Gastroesophageal sphincter (tissue), 4 donors: Measurements from ENCODE around the gene PRDM2. TPM values are rescaled to one million over a fixed set of nuclear protein-coding genes. Genes with fewer than 3 reads are reported as not detected.

Experiments used
- ATAC-seq: fragments of 150-250 bp; one replicate; pipeline ENCODE4 v1.9.1; 2016; ENCODE audit warnings: mild to moderate bottlenecking, moderate library complexity
- H3K27ac ChIP-seq, 4 donors: fragments of 200-600 bp; sonication (generic) in 3 of 4; 1 replicate in 3 of 4; 2 replicates in 1 of 4; pipeline ENCODE4 v1.5.1; 2016 to 2019
- H3K27me3 ChIP-seq: fragments of 200-600 bp; sonication (generic); one replicate; pipeline ENCODE4 v1.5.1; 2019
- H3K36me3 ChIP-seq, 2 donors: fragments of 200-600 bp; sonication (generic); one replicate each; pipeline ENCODE4 v1.5.1; 2019; ENCODE audit warnings: control low read depth in 1 of 2
- H3K4me1 ChIP-seq, 3 donors: fragments of 200-600 bp; sonication (generic); 1 replicate in 2 of 3; 2 replicates in 1 of 3; pipeline ENCODE4 v1.5.1; 2016 to 2019; ENCODE audit warnings: control low read depth in 2 of 3
- H3K4me3 ChIP-seq, 2 donors: fragments of 200-600 bp; sonication (generic); one replicate each; pipeline ENCODE4 v1.5.1; 2019; ENCODE audit warnings: mild to moderate bottlenecking in 1 of 2, moderate library complexity in 1 of 2
- H3K9me3 ChIP-seq, 3 donors: fragments of 200-600 bp; sonication (generic); one replicate each; pipeline ENCODE4 v1.5.1; 2017 to 2019; ENCODE audit warnings: control low read depth in 2 of 3
- EP300 ChIP-seq: sonication (generic); formaldehyde crosslinking; IDR thresholded peaks from one replicate; pipeline ENCODE4 v1.6.1; 2017; ENCODE audit warnings: antibody characterized with exemption, mild to moderate bottlenecking
- POLR2A ChIP-seq, 2 donors: fragments of 450-650 bp; IDR thresholded peaks; one replicate each; pipeline ENCODE4 v1.6.1; 2017; ENCODE audit warnings: antibody characterized with exemption in 2 of 2, mild to moderate bottlenecking in 2 of 2, moderate library complexity in 1 of 2
- POLR2AphosphoS5 ChIP-seq: sonication (generic); formaldehyde crosslinking; IDR thresholded peaks from one replicate; pipeline ENCODE4 v1.6.1; 2017; ENCODE audit warnings: antibody characterized with exemption
- WGBS, 2 donors: methylation state at CpG; one replicate each; pipeline ENCODE4 v1.1.5; 2018; ENCODE audit warnings: low coverage in 1 of 2; 5-methylcytosine and 5-hydroxymethylcytosine counted together
- small RNA-seq, 4 donors: library from RNA; depleted of rRNA; stranded (forward); fragments of <200 nt; gene quantifications; one replicate each; pipeline ENCODE3, GENCODE V24; 2016
- total RNA-seq, 4 donors: library from RNA; depleted of rRNA; stranded (reverse); fragments of >200 nt; gene quantifications; one replicate each; pipeline ENCODE4 v1.1.0, GENCODE V29; 2016
- TF ChIP-seq, protein P1 (sequence below), 4 experiments: fragments of 200-600 bp in 2 of 4; fragments of 450-650 bp in 2 of 4; sonication (generic) in 1 of 4; IDR thresholded peaks; one replicate each; pipeline ENCODE4 v1.5.1; 2017 to 2019; ENCODE audit warnings: antibody characterized with exemption in 4 of 4, mild to moderate bottlenecking in 2 of 4, moderate library complexity in 2 of 4

Gene PRDM2
- total RNA-seq, 4 donors from 2014 or later: 23.7 to 55.6 (median 43.0) TPM

DNA sequence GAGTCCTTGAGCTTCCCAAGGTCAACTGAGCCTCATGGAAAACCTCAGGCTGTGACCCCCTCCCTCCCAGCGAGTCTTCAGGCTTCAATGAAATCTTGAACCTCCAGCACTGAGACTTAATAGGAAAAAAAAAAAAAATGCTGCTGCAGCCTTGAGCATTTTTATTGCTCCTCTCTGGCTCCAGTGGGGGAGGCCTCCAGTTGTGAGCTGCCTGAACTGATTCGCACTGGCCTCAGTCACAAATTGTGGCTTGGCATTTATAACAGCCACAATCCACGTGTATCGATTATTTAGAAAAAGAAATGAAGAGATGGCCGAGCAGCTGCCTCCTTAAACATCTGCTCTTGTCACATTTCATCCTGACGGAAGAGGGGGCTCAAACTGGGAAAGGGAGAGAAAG, 173.0 kb downstream of the PRDM2 start:
- Histone ChIP-seq H3K4me1 (no peaks in the 10 kb centered on the region), H3K4me3 (no peak overlapping the region), H3K27me3 (no peaks in the 10 kb centered on the region), H3K36me3 (no peaks in the 10 kb centered on the region), H3K27ac (no peak overlapping the region), H3K9me3 (no peaks in the 10 kb centered on the region)
- 57 to 71% methylated on average over 3 to 5 of the region's 6 CpGs for WGBS, 2 donors
- ATAC-seq: no peak
- TF ChIP-seq POLR2A (IDR thresholded peaks at IDR 0.05) (no peak), EP300 (no peak), POLR2AphosphoS5 (no peak)
- TF ChIP-seq, protein P1, sequence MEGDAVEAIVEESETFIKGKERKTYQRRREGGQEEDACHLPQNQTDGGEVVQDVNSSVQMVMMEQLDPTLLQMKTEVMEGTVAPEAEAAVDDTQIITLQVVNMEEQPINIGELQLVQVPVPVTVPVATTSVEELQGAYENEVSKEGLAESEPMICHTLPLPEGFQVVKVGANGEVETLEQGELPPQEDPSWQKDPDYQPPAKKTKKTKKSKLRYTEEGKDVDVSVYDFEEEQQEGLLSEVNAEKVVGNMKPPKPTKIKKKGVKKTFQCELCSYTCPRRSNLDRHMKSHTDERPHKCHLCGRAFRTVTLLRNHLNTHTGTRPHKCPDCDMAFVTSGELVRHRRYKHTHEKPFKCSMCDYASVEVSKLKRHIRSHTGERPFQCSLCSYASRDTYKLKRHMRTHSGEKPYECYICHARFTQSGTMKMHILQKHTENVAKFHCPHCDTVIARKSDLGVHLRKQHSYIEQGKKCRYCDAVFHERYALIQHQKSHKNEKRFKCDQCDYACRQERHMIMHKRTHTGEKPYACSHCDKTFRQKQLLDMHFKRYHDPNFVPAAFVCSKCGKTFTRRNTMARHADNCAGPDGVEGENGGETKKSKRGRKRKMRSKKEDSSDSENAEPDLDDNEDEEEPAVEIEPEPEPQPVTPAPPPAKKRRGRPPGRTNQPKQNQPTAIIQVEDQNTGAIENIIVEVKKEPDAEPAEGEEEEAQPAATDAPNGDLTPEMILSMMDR (IDR thresholded peaks at IDR 0.05): no peak

Small RNA genes within 50 kb of the gene (small RNA-seq; reads per million reads assigned to genes)
- gene RF00564: 0 reads per million in 4 donors

Other genes starting within 250 kb of the PRDM2 start
- gene LRRC38, start 186.2 kb upstream of the PRDM2 start, total RNA-seq: under 1 TPM in 1 of 4 donors, not detected in 3; 0.23 TPM
- 10 to 100 TPM; 10.9 to 31.6 (median 17.3) TPM for gene PDPN, start 116.4 kb upstream of the PRDM2 start, total RNA-seq